Skin epidermis (tissue), 12 donors: ENCODE measurements around the gene KRT4.
"Not testable (repeated sequence)": the region's sequence is repeated elsewhere in the genome, so short reads cannot be mapped to it uniquely, and the experiment has no call there.

Source experiments
- H3K27ac ChIP-seq, 21 experiments: fragments of 200-600 bp; sonication (generic) in 11 of 21; one replicate each; pipeline ENCODE4 v1.5.0; 2020; ENCODE audit warnings: mild to moderate bottlenecking in 3 of 21, inconsistent platforms in 2 of 21, moderate library complexity in 2 of 21
- H3K4me3 ChIP-seq, 7 experiments: fragments of 200-600 bp; sonication (generic) in 2 of 7; one replicate each; pipeline ENCODE4 v1.5.0; 2020; ENCODE audit warnings: inconsistent platforms in 2 of 7, mild to moderate bottlenecking in 2 of 7, moderate library complexity in 1 of 7

Gene KRT4

GRCh38 chr12:52763036-52763659 is 50.8 kb downstream of the KRT4 start:
- no peak overlapping the region for H3K4me3 ChIP-seq

GRCh38 chr12:52761802-52762201 is 52.1 kb downstream of the KRT4 start:
- Histone ChIP-seq H3K4me3 (no peak overlapping the region), H3K27ac (no peak overlapping the region)

More at GRCh38 chr12:52763036-52763659, 50.8 kb downstream of the KRT4 start:
- no peak overlapping the region for H3K27ac ChIP-seq

GRCh38 chr12:52761218-52761617 is 52.7 kb downstream of the KRT4 start:
- H3K27ac ChIP-seq, H3K4me3 ChIP-seq: not testable (repeated sequence)

GRCh38 chr12:52760623-52761022 is 53.3 kb downstream of the KRT4 start:
- Histone ChIP-seq H3K4me3 (no peak overlapping the region), H3K27ac (no peak overlapping the region)

- H3K4me3 ChIP-seq: no peak overlapping the region
- H3K27ac ChIP-seq: no peak overlapping the region
These were observed 54.2 kb downstream of the KRT4 start for GRCh38 chr12:52759695-52760094.

- no peak overlapping the region for H3K27ac ChIP-seq
- H3K4me3 ChIP-seq: no peak overlapping the region
These were observed 54.7 kb downstream of the KRT4 start for GRCh38 chr12:52759218-52759617.

GRCh38 chr12:52757449-52758176 is 56.3 kb downstream of the KRT4 start:
- H3K4me3 ChIP-seq: no peak overlapping the region
- H3K27ac ChIP-seq: no peak overlapping the region
